Natural killer cell (primary cell): ENCODE data around the gene TLR6. TPM values are rescaled to one million over a fixed set of nuclear protein-coding genes. Genes with fewer than 3 reads are reported as not detected.

Source experiments
- ATAC-seq, 3 donors: fragments of 150-1000 bp in 2 of 3; fragments of 200-7000 bp in 1 of 3; cut with Tn5 transposase; 1 replicate in 1 of 3; 2 replicates in 2 of 3; pipeline ENCODE4 v1.10.0; 2021; ENCODE audit warnings: mild to moderate bottlenecking in 2 of 3, moderate library complexity in 2 of 3
- DNase-seq, 2 donors: peaks; one replicate each; pipeline versions ENCODE4 v3.0.0 to v3.0.0-alpha.2; 2013 to 2021; ENCODE audit warnings: mixed read lengths in 1 of 2
- H3K27ac ChIP-seq: one replicate; pipeline ENCODE4 v1.5.1; 2013; ENCODE audit warnings: mild to moderate bottlenecking, low read length
- H3K27me3 ChIP-seq: one replicate; pipeline ENCODE4 v1.6.1; 2013; ENCODE audit warnings: low read length; ENCODE audit not compliant: control insufficient read depth, insufficient read depth
- H3K36me3 ChIP-seq: one replicate; pipeline ENCODE4 v1.6.1; 2013; ENCODE audit warnings: low read length; ENCODE audit not compliant: control insufficient read depth, insufficient read depth
- H3K4me1 ChIP-seq: one replicate; pipeline ENCODE4 v1.6.1; 2013; ENCODE audit warnings: low read length; ENCODE audit not compliant: control insufficient read depth, insufficient read depth
- H3K4me3 ChIP-seq: one replicate; pipeline ENCODE4 v1.5.1; 2013; ENCODE audit warnings: low read length
- H3K9me3 ChIP-seq: one replicate; pipeline ENCODE4 v1.6.1; 2013; ENCODE audit warnings: low read length; ENCODE audit not compliant: control insufficient read depth, insufficient read depth
- H3K27ac Mint-ChIP-seq, 2 donors: one replicate each; pipeline ENCODE4 v1.8.0; 2022; ENCODE audit warnings: mild to moderate bottlenecking in 2 of 2, mixed read lengths in 2 of 2, moderate library complexity in 1 of 2
- H3K27me3 Mint-ChIP-seq, 2 donors: one replicate each; pipeline ENCODE4 v1.8.0; 2022; ENCODE audit warnings: low read depth in 2 of 2, mixed read lengths in 2 of 2
- H3K36me3 Mint-ChIP-seq: one replicate; pipeline ENCODE4 v1.8.0; 2022; ENCODE audit warnings: mixed read lengths
- H3K4me1 Mint-ChIP-seq, 2 donors: one replicate each; pipeline ENCODE4 v1.8.0; 2022; ENCODE audit warnings: mixed read lengths in 2 of 2
- H3K4me3 Mint-ChIP-seq: one replicate; pipeline ENCODE4 v1.8.0; 2022; ENCODE audit warnings: mild to moderate bottlenecking, moderate library complexity, mixed read lengths
- H3K9me3 Mint-ChIP-seq, 2 donors: one replicate each; pipeline ENCODE4 v1.8.0; 2022; ENCODE audit warnings: mixed read lengths in 2 of 2
- CTCF ChIP-seq: fragments of 200-600 bp; IDR thresholded peaks from one replicate; pipeline ENCODE4 v1.8.0; 2022; ENCODE audit warnings: antibody characterized with exemption
- WGBS: methylation state at CpG from one replicate; pipeline ENCODE4 v1.1.7; 2013; ENCODE audit warnings: missing lambda C conversion rate; ENCODE audit not compliant: insufficient coverage; 5-methylcytosine and 5-hydroxymethylcytosine counted together
- intact Hi-C: fragments of 100-400 bp; cut with micrococcal nuclease; formaldehyde crosslinking; loops from one replicate; pipeline ENCODE4 v1.14.2; 2022
- total RNA-seq, 4 donors: library from RNA; stranded (reverse); fragments of 120-200 nt in 1 of 4; gene quantifications; one replicate each; pipeline versions ENCODE4 v1.2.3 to v1.2.4, GENCODE V29; 2013 to 2022

The TLR6 gene
- total RNA-seq, 3 donors from 2014 or later (not counting 1 experiment from before 2014, with no cell fraction given), result 6.3 to 9.8 (median 6.8) TPM

- intact Hi-C loops, result no loop called here
- 76% methylated on average over 2 of the region's 2 CpGs for WGBS
- H3K27ac Mint-ChIP-seq, result no peak overlapping the region
Observed at GRCh38 chr4:38869511-38869910, 12.9 kb upstream of the TLR6 start.

GRCh38 chr4:38868059-38868960, 11.7 kb upstream of the TLR6 start:
- peak overlapping the region; percentile 76 for H3K4me3 Mint-ChIP-seq
- DNase-seq (no peak), ATAC-seq (peak in 2 of 3 donors; percentile 21 to 30)
- H3K27ac ChIP-seq, result no peak overlapping the region
- peak overlapping the region; percentile 22 for H3K4me3 ChIP-seq
- 78% methylated on average over 28 of the region's 30 CpGs for WGBS
- no peaks in the 10 kb centered on the region for H3K27me3 ChIP-seq
- peaks cover 6% of the 10 kb centered on the region for H3K4me1 ChIP-seq
- no peak overlapping the region for H3K27ac Mint-ChIP-seq
- TF ChIP-seq CTCF, result no peak
- intact Hi-C loops, result no loop called here
- no peaks in the 10 kb centered on the region for H3K9me3 ChIP-seq
- H3K27me3 Mint-ChIP-seq, result peaks cover 9 to 22% of the 10 kb centered on the region in 2 donors
- no peaks in the 10 kb centered on the region for H3K9me3 Mint-ChIP-seq
- no peaks in the 10 kb centered on the region for H3K36me3 ChIP-seq
- peaks cover 0 to 10% of the 10 kb centered on the region in 2 donors for H3K4me1 Mint-ChIP-seq
- H3K36me3 Mint-ChIP-seq, result no peaks in the 10 kb centered on the region

More at GRCh38 chr4:38869511-38869910, 12.9 kb upstream of the TLR6 start:
- Mint-ChIP-seq H3K4me3 (no peak overlapping the region), H3K4me1 (peaks cover 0 to 10% of the 10 kb centered on the region in 2 donors), H3K9me3 (no peaks in the 10 kb centered on the region), H3K27me3 (peaks cover 15 to 16% of the 10 kb centered on the region in 2 donors), H3K36me3 (no peaks in the 10 kb centered on the region)
- Histone ChIP-seq H3K36me3 (no peaks in the 10 kb centered on the region), H3K27ac (no peak overlapping the region), H3K4me1 (peaks cover 6% of the 10 kb centered on the region), H3K4me3 (no peak overlapping the region), H3K27me3 (no peaks in the 10 kb centered on the region), H3K9me3 (no peaks in the 10 kb centered on the region)
- no peak for TF ChIP-seq CTCF
- ATAC-seq (no peak), DNase-seq (no peak)

GRCh38 chr4:38867478-38868058, 11.0 kb upstream of the TLR6 start, which contains the start of gene FAM114A1:
TSS of gene FAM114A1 (plus strand) at chr4:38867806. CDS start at chr4:38878079, 10,273 bp downstream.
- intact Hi-C loops, result no loop called here
- DNase-seq (peak; percentile 23 to 30), ATAC-seq (peak; percentile 88 to 95 (median 90))
- no peaks in the 10 kb centered on the region for H3K36me3 Mint-ChIP-seq
- peak within 1 kb of the TSS; percentile 22 for H3K4me3 ChIP-seq
- 3% methylated on average over 66 of the region's 66 CpGs for WGBS
- no peak within 1 kb of the TSS for H3K27ac Mint-ChIP-seq
- peaks cover 12 to 26% of the 10 kb centered on the region in 2 donors for H3K27me3 Mint-ChIP-seq
- H3K27ac ChIP-seq, result no peak within 1 kb of the TSS
- peaks cover 0 to 10% of the 10 kb centered on the region in 2 donors for H3K4me1 Mint-ChIP-seq
- no peak for TF ChIP-seq CTCF
- no peaks in the 10 kb centered on the region for H3K27me3 ChIP-seq
- no peaks in the 10 kb centered on the region for H3K9me3 Mint-ChIP-seq
- no peaks in the 10 kb centered on the region for H3K36me3 ChIP-seq
- peak within 1 kb of the TSS; percentile 77 for H3K4me3 Mint-ChIP-seq
- no peaks in the 10 kb centered on the region for H3K9me3 ChIP-seq
- H3K4me1 ChIP-seq, result peaks cover 6% of the 10 kb centered on the region
